Measurements from ENCODE around the gene CTBP2. TPM values are rescaled to one million over a fixed set of nuclear protein-coding genes. Genes with fewer than 3 reads are reported as not detected.

CTBP2 gene
- total and polyA plus RNA-seq, 4 donors = 19.2 to 80.6 (median 63.2) TPM

DNA sequence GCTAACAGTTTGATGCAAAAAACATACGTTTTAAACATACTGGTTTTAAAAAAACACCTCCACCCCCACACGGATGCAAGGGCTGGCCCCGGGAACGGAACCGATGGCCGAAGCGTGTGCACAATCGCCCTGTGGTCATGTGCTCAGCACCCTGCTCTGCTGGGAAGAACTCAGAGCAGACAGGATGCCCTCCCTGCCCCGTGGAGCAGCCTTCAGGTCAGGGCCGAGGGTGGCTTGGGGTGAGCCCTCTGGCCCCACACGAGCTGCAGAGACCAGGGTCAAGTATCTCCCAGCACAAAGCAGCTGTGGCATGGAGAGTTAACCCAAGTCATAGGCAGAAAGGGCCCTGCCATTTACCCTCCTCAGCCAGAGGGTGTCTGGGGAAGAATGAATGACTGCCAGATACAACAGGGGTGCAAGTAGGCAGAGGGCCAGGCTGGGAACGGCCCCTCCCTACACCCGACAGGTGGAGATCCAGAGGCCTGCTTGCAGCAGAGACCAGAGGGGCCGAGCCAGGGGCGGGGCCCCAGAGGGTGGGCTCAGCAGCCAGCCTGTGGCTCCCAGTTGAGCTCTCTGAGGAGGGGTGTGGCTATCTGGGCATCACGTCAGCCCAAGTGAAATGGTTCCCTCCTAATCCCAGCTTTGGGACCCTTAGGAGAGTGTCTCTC lies 161.6 kb downstream of the CTBP2 start:
- DNase-seq (peak in 1 of 3 donors; percentile 11), ATAC-seq (ENCODE audit: insufficient read depth, low FRiP score) (no peak)
- 82 to 90% methylated on average over 16 of the region's 16 CpGs for WGBS, 2 donors
- H3K4me1 ChIP-seq (ENCODE audit: control insufficient read depth in 5 of 5, insufficient read depth in 5 of 5, low read length in 5 of 5) = peaks cover 6 to 45% (median 31%) of the 10 kb centered on the region in 5 donors
- H3K27ac ChIP-seq (ENCODE audit: low read depth in 1 of 2, low read length in 1 of 2) = peak overlapping the region in 1 of 2 donors; percentile 57
- no peaks in the 10 kb centered on the region for H3K9me3 ChIP-seq (ENCODE audit: control insufficient read depth in 4 of 4, insufficient read depth in 3 of 4, low read length in 3 of 4)
- H3K9ac ChIP-seq (ENCODE audit: insufficient read depth in 1 of 2, low read length in 2 of 2) = no peak overlapping the region
- TF ChIP-seq, protein P1, sequence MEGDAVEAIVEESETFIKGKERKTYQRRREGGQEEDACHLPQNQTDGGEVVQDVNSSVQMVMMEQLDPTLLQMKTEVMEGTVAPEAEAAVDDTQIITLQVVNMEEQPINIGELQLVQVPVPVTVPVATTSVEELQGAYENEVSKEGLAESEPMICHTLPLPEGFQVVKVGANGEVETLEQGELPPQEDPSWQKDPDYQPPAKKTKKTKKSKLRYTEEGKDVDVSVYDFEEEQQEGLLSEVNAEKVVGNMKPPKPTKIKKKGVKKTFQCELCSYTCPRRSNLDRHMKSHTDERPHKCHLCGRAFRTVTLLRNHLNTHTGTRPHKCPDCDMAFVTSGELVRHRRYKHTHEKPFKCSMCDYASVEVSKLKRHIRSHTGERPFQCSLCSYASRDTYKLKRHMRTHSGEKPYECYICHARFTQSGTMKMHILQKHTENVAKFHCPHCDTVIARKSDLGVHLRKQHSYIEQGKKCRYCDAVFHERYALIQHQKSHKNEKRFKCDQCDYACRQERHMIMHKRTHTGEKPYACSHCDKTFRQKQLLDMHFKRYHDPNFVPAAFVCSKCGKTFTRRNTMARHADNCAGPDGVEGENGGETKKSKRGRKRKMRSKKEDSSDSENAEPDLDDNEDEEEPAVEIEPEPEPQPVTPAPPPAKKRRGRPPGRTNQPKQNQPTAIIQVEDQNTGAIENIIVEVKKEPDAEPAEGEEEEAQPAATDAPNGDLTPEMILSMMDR (IDR thresholded peaks at IDR 0.05; ENCODE audit: control extremely low read depth, extremely low read depth) = no peak
- H3K36me3 ChIP-seq (ENCODE audit: control insufficient read depth in 4 of 4, insufficient read depth in 4 of 4, low read length in 4 of 4) = peaks cover 9 to 72% (median 36%) of the 10 kb centered on the region in 4 donors
- H3K27me3 ChIP-seq (ENCODE audit: control insufficient read depth in 3 of 3, insufficient read depth in 3 of 3, low read length in 2 of 3) = no peaks in the 10 kb centered on the region
- no peak overlapping the region for H3K4me3 ChIP-seq

DNA sequence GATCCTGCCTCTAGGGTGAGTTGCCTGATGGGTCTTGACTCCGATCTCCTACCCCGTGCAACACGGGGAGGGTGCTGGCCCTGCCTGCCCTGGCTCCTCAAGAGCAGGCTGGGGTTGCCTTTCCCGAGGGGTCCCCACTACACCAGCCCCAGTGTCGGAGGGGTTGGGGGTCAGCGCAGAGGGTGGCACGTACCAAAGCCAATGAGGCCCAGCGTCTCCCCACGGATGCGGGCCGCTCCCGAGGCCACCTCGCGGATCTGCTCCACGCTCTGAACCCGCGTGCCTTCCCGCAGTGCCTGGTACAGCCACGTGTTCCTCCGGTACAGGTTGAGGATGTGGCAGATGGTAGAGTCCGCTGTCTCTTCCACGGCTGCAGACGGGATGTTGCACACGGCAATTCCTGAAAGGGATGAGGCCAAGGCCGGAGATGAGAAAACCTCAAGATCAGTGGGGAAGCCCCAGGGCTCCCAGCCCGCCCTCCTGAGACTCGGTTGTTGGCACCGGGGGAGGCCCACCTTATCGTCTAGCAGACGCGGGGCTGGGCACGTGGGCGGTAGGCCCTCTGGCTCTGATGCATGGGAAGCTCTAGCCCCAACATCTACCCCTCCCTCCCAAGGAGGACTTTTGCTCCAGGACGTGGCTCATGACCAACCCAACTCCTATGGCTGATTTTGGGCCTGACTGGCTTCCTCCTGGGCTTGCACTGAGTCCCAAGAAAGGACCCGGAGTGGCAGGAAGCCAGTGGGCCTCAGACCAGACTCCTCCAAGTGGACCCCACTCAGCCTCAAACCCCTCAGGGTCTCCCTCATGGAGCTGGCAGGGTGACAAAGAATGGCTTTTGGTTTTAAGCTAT lies 162.4 kb downstream of the CTBP2 start:
- TF ChIP-seq, protein P1 (IDR thresholded peaks at IDR 0.05; ENCODE audit: control extremely low read depth, extremely low read depth) = no peak
- H3K27ac ChIP-seq (ENCODE audit: low read depth in 1 of 2, low read length in 1 of 2) = no peak overlapping the region
- H3K9me3 ChIP-seq (ENCODE audit: control insufficient read depth in 4 of 4, insufficient read depth in 3 of 4, low read length in 3 of 4) = no peaks in the 10 kb centered on the region
- peak in 1 of 3 donors; percentile 13 for DNase-seq
- no peaks in the 10 kb centered on the region for H3K27me3 ChIP-seq (ENCODE audit: control insufficient read depth in 3 of 3, insufficient read depth in 3 of 3, low read length in 2 of 3)
- no peak for ATAC-seq (ENCODE audit: insufficient read depth, low FRiP score)
- WGBS, 2 donors = 90 to 92% methylated on average over 35 of the region's 35 CpGs
- H3K4me3 ChIP-seq = no peak overlapping the region
- no peak overlapping the region for H3K9ac ChIP-seq (ENCODE audit: insufficient read depth in 1 of 2, low read length in 2 of 2)
- H3K4me1 ChIP-seq (ENCODE audit: control insufficient read depth in 5 of 5, insufficient read depth in 5 of 5, low read length in 5 of 5) = peaks cover 6 to 45% (median 31%) of the 10 kb centered on the region in 5 donors
- H3K36me3 ChIP-seq (ENCODE audit: control insufficient read depth in 4 of 4, insufficient read depth in 4 of 4, low read length in 4 of 4) = peaks cover 14 to 73% (median 43%) of the 10 kb centered on the region in 4 donors

DNA sequence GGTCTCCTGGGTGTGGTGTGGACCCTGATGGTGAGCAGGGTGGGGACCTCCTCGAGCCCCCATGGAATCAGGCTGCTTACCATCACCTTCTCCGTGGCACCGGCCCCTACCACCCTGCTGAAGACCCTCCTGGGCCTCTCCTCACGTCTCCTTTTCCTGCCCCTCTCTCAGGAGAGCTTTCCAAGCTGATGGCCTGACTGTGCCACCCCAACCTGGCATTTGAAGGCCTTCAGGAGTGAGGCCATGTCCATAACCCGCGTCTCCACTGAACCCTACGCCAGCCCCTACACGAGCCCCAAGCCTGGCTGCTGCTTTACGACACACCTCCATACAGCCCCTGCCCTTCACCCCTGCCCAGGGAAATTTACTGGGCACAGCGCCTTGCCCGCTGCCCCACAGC lies 163.1 kb downstream of the CTBP2 start:
- H3K36me3 ChIP-seq (ENCODE audit: control insufficient read depth in 4 of 4, insufficient read depth in 4 of 4, low read length in 4 of 4) = peaks cover 14 to 68% (median 45%) of the 10 kb centered on the region in 4 donors
- no peak overlapping the region for H3K27ac ChIP-seq (ENCODE audit: low read depth in 1 of 2, low read length in 1 of 2)
- H3K4me1 ChIP-seq (ENCODE audit: control insufficient read depth in 5 of 5, insufficient read depth in 5 of 5, low read length in 5 of 5) = peaks cover 6 to 41% (median 29%) of the 10 kb centered on the region in 5 donors
- H3K9ac ChIP-seq (ENCODE audit: insufficient read depth in 1 of 2, low read length in 2 of 2) = no peak overlapping the region
- WGBS, 2 donors = 92 to 95% methylated on average over 11 of the region's 11 CpGs
- no peak for ATAC-seq (ENCODE audit: insufficient read depth, low FRiP score)
- H3K4me3 ChIP-seq = no peak overlapping the region
- TF ChIP-seq, protein P1 (IDR thresholded peaks at IDR 0.05; ENCODE audit: control extremely low read depth, extremely low read depth) = no peak
- H3K9me3 ChIP-seq (ENCODE audit: control insufficient read depth in 4 of 4, insufficient read depth in 3 of 4, low read length in 3 of 4) = no peaks in the 10 kb centered on the region
- no peak for DNase-seq
- H3K27me3 ChIP-seq (ENCODE audit: control insufficient read depth in 3 of 3, insufficient read depth in 3 of 3, low read length in 2 of 3) = no peaks in the 10 kb centered on the region
